HL-60/S4 treated with phorbol 12-myristate 13-acetate at 8.2 ng/mL for 4 days and 3 days (cell line): Measurements from ENCODE around the gene ZNF345.

Source experiments
- in situ Hi-C: fragments of 300-500 bp; cut with MboI; formaldehyde crosslinking; loops from 2 replicates; pipeline ENCODE4 v1.15.0; 2022; ENCODE audit warnings: low sequenced_read_pairs

The ZNF345 gene

DNA sequence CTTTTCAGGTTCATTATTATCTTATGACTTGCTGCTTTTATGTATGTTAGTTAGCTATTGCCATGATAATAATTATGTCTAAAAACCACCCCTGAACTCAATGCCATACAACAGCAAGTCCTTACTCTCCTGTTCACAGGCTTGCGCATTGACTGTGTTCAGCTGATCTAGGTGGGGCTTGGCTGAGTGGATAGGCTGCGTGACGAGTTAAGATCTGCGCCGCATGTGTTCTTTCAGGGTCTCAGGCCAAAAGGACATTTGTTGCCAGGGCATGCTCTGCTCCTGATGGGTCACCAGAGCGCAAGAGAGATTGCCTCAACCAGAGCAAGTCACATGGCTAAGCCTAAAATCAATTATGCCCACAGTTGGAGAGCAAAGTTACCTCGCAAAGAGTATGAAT, 66.3 kb downstream of the ZNF345 start:
- in situ Hi-C loops, result no loop called here

DNA sequence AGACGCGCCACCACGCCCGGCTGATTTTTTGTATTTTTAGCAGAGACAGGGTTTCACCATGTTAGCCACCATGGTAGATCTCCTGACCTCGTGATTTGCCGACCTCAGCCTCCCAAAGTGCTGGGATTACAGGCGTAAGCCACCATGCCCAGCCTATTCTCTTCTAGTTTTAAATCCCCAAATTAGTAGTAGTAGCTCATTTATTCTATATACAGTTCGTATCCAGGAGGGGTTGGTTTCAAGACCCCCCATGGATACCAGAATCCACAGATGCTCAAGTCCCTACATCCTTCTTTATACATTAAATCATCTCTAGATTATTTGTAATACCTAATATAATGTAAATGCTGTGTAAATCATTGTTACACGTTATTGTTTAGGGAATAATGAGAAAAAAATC, 67.4 kb downstream of the ZNF345 start:
- in situ Hi-C loops, result no loop called here
